CD14-positive monocyte (primary cell): ENCODE measurements around the gene VWA5A. TPM values are rescaled to one million over a fixed set of nuclear protein-coding genes. Genes with fewer than 3 reads are reported as not detected.

ENCODE experiments used
- DNase-seq, 3 donors: peaks; one replicate each; pipeline ENCODE4 v3.0.0-alpha.2; 2011 to 2022
- H2AFZ ChIP-seq: 2 replicates; pipeline ENCODE4 v1.6.0; 2012; ENCODE audit warnings: mild to moderate bottlenecking, low read depth, low read length, inconsistent platforms; ENCODE audit not compliant: insufficient read depth, poor library complexity, severe bottlenecking
- H3K27ac ChIP-seq, 2 donors: 1 replicate in 1 of 2; 2 replicates in 1 of 2; pipeline ENCODE4 v1.5.1; 2012 to 2013; ENCODE audit warnings: low read length in 2 of 2, control low read depth in 1 of 2, inconsistent platforms in 1 of 2, low read depth in 1 of 2, mild to moderate bottlenecking in 1 of 2
- H3K27me3 ChIP-seq, 2 donors: one replicate each; pipeline versions ENCODE4 v1.6.0 to v1.6.1; 2011 to 2013; ENCODE audit warnings: low read length in 2 of 2; ENCODE audit not compliant: control insufficient read depth in 2 of 2, insufficient read depth in 2 of 2
- H3K36me3 ChIP-seq, 2 donors: replicated peaks in 1 of 2; 1 replicate in 1 of 2; 2 replicates in 1 of 2; pipeline versions ENCODE4 v1.5.1 to v1.6.1; 2012 to 2013; ENCODE audit warnings: low read length in 2 of 2, control low read depth in 1 of 2, inconsistent platforms in 1 of 2, mild to moderate bottlenecking in 1 of 2; ENCODE audit not compliant: insufficient read depth in 2 of 2, control insufficient read depth in 1 of 2
- H3K4me1 ChIP-seq, 2 donors: 1 replicate in 1 of 2; 2 replicates in 1 of 2; pipeline versions ENCODE4 v1.5.1 to v1.6.1; 2012 to 2013; ENCODE audit warnings: low read length in 2 of 2, control low read depth in 1 of 2, inconsistent platforms in 1 of 2, mild to moderate bottlenecking in 1 of 2, moderate library complexity in 1 of 2; ENCODE audit not compliant: insufficient read depth in 2 of 2, control insufficient read depth in 1 of 2
- H3K4me2 ChIP-seq: replicated peaks from 2 replicates; pipeline ENCODE3; 2012; ENCODE audit warnings: low read length, moderate library complexity, mild to moderate bottlenecking; ENCODE audit not compliant: poor library complexity, severe bottlenecking; ENCODE audit errors: extremely low read depth
- H3K4me3 ChIP-seq, 3 experiments: fragments of 200-600 bp in 1 of 3; sonication (generic) in 1 of 3; replicated peaks in 1 of 3; 1 replicate in 2 of 3; 2 replicates in 1 of 3; pipeline ENCODE4 v1.5.1; 2011 to 2013; ENCODE audit warnings: low read length in 3 of 3, mild to moderate bottlenecking in 3 of 3, control low read depth in 2 of 3, low read depth in 2 of 3, inconsistent platforms in 1 of 3, moderate library complexity in 1 of 3
- H3K79me2 ChIP-seq: 2 replicates; pipeline ENCODE4 v1.6.0; 2012; ENCODE audit warnings: mild to moderate bottlenecking, control low read depth, inconsistent platforms, low read length, moderate library complexity; ENCODE audit not compliant: insufficient read depth
- H3K9ac ChIP-seq: 2 replicates; pipeline ENCODE4 v1.6.0; 2017; ENCODE audit warnings: low read length, mild to moderate bottlenecking; ENCODE audit not compliant: insufficient read depth, poor library complexity, severe bottlenecking
- H3K9me3 ChIP-seq, 2 donors: replicated peaks in 1 of 2; 1 replicate in 1 of 2; 2 replicates in 1 of 2; pipeline versions ENCODE4 v1.5.1 to v1.6.1; 2012 to 2013; ENCODE audit warnings: low read length in 2 of 2, control low read depth in 1 of 2; ENCODE audit not compliant: control insufficient read depth in 1 of 2, insufficient read depth in 1 of 2
- H4K20me1 ChIP-seq: 2 replicates; pipeline ENCODE4 v1.6.0; 2012; ENCODE audit warnings: mild to moderate bottlenecking, low read length, control low read depth, moderate library complexity; ENCODE audit not compliant: insufficient read depth
- H3K27ac Mint-ChIP-seq, 7 donors: one replicate each; pipeline ENCODE4 v1.8.0; 2020; ENCODE audit warnings: mild to moderate bottlenecking in 7 of 7, mixed read lengths in 7 of 7, moderate library complexity in 6 of 7, inconsistent platforms in 2 of 7
- H3K27me3 Mint-ChIP-seq, 3 donors: one replicate each; pipeline ENCODE4 v1.8.0; 2021 to 2022; ENCODE audit warnings: low read depth in 3 of 3, mild to moderate bottlenecking in 3 of 3, mixed read lengths in 3 of 3, moderate library complexity in 3 of 3, inconsistent platforms in 1 of 3
- H3K36me3 Mint-ChIP-seq, 2 donors: one replicate each; pipeline ENCODE4 v1.8.0; 2020; ENCODE audit warnings: mixed read lengths in 2 of 2, inconsistent platforms in 1 of 2, mild to moderate bottlenecking in 1 of 2
- H3K4me1 Mint-ChIP-seq: one replicate; pipeline ENCODE4 v1.8.0; 2020; ENCODE audit warnings: mild to moderate bottlenecking, mixed read lengths
- H3K4me3 Mint-ChIP-seq, 2 donors: one replicate each; pipeline ENCODE4 v1.8.0; 2020; ENCODE audit warnings: mild to moderate bottlenecking in 2 of 2, mixed read lengths in 2 of 2, moderate library complexity in 1 of 2
- H3K9me3 Mint-ChIP-seq, 7 donors: one replicate each; pipeline ENCODE4 v1.8.0; 2020 to 2022; ENCODE audit warnings: mixed read lengths in 7 of 7, mild to moderate bottlenecking in 6 of 7, moderate library complexity in 6 of 7, inconsistent platforms in 2 of 7
- WGBS: methylation state at CpG from one replicate; pipeline ENCODE4 v1.1.5; 2013; ENCODE audit warnings: missing lambda C conversion rate; ENCODE audit not compliant: insufficient coverage; 5-methylcytosine and 5-hydroxymethylcytosine counted together
- intact Hi-C, 2 donors: fragments of 100-400 bp; cut with micrococcal nuclease; formaldehyde crosslinking; loops; one replicate each; pipeline versions ENCODE4 v1.15.0 to v1.15.1; 2023
- polyA plus RNA-seq, 3 donors: library from polyadenylated mRNA; depleted of rRNA in 1 of 3; unstranded in 2 of 3; stranded (reverse) in 1 of 3; fragments of 300-500 nt in 2 of 3; fragments of >200 nt in 1 of 3; fragmentation: Illumina TruSeq in 2 of 3; gene quantifications; 1 replicate in 2 of 3; 2 replicates in 1 of 3; pipeline ENCODE4 v1.2.3, GENCODE V29; 2012 to 2021
- TF ChIP-seq, protein P1 (sequence below): fragments of 200-600 bp; IDR thresholded peaks from one replicate; pipeline ENCODE4 v1.8.0; 2022; ENCODE audit warnings: antibody characterized with exemption, mild to moderate bottlenecking

Gene VWA5A
- polyA plus RNA-seq, 3 donors, result 7.6 to 11.2 (median 8.8) TPM

DNA sequence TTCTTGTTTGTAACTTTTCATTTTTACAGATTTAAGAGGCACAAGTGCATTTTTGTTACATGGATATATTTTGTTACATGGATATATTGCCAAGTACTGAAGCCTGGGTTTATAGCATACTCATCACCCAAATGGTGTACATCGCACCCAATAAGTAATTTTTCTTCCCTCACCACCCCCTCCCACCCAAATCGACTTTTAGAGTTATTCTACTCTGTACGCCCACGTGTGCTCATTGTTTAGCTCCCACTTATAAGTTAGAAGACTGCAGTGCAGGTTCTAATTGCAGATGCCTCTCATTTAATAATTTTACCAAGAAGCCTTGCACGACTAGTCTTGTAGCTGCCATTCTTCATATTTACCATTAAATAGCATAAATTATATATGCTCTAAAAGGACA, 20.5 kb upstream of the VWA5A start:
- H4K20me1 ChIP-seq, result no peaks in the 10 kb centered on the region
- H3K9ac ChIP-seq, result no peak overlapping the region
- no peak overlapping the region for H2AFZ ChIP-seq
- peaks cover 1 to 5% (median 3%) of the 10 kb centered on the region in 3 donors for H3K27me3 Mint-ChIP-seq
- H3K27ac ChIP-seq, result no peak overlapping the region
- no peaks in the 10 kb centered on the region for H3K79me2 ChIP-seq
- no peaks in the 10 kb centered on the region for H3K9me3 ChIP-seq
- H3K4me1 ChIP-seq, result no peaks in the 10 kb centered on the region
- TF ChIP-seq, protein P1, sequence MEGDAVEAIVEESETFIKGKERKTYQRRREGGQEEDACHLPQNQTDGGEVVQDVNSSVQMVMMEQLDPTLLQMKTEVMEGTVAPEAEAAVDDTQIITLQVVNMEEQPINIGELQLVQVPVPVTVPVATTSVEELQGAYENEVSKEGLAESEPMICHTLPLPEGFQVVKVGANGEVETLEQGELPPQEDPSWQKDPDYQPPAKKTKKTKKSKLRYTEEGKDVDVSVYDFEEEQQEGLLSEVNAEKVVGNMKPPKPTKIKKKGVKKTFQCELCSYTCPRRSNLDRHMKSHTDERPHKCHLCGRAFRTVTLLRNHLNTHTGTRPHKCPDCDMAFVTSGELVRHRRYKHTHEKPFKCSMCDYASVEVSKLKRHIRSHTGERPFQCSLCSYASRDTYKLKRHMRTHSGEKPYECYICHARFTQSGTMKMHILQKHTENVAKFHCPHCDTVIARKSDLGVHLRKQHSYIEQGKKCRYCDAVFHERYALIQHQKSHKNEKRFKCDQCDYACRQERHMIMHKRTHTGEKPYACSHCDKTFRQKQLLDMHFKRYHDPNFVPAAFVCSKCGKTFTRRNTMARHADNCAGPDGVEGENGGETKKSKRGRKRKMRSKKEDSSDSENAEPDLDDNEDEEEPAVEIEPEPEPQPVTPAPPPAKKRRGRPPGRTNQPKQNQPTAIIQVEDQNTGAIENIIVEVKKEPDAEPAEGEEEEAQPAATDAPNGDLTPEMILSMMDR, result no peak
- no peaks in the 10 kb centered on the region for H3K4me1 Mint-ChIP-seq
- peaks cover 0 to 2% (median 0%) of the 10 kb centered on the region in 7 donors for H3K9me3 Mint-ChIP-seq
- DNase-seq, result no peak
- H3K4me3 ChIP-seq, result no peak overlapping the region
- WGBS, result 88% methylated on average over 3 of the region's 5 CpGs
- no peaks in the 10 kb centered on the region for H3K36me3 ChIP-seq
- no peaks in the 10 kb centered on the region for H3K27me3 ChIP-seq
- intact Hi-C loops, result no loop called here
- H3K4me3 Mint-ChIP-seq, result no peak overlapping the region
- no peak overlapping the region for H3K27ac Mint-ChIP-seq
- no peak overlapping the region for H3K4me2 ChIP-seq
- no peaks in the 10 kb centered on the region for H3K36me3 Mint-ChIP-seq

DNA sequence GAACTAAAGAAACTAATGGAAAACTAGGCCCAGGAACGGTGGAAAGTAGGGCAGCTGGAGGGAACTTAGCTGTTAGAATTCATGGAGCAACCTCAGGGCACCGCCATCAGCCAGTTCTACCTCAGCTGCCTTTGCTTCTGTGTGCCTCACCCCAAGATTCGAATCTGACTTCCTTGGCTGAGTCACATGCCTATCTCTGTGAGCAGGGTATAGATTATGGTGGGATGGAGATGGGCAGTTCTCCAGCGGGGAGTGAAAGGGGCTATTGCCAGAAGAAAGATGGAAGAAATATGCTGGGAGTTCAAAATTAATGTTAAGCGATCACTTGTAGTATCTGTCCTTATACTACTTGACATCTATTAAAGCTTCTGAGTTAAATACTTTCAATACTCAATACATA, 18.9 kb upstream of the VWA5A start:
- Mint-ChIP-seq H3K27me3 (peaks cover 1 to 4% (median 3%) of the 10 kb centered on the region in 3 donors), H3K9me3 (peaks cover 0 to 2% (median 0%) of the 10 kb centered on the region in 7 donors)
- TF ChIP-seq, protein P1, result no peak

More for the DNA sequence above, 18.9 kb upstream of the VWA5A start:
- H2AFZ ChIP-seq, result no peak overlapping the region
- no peak overlapping the region for H3K27ac ChIP-seq
- intact Hi-C loops, result no loop called here
- H3K4me1 Mint-ChIP-seq, result peaks cover 2% of the 10 kb centered on the region
- H3K4me2 ChIP-seq, result no peak overlapping the region
- H3K9ac ChIP-seq, result no peak overlapping the region
- H3K27ac Mint-ChIP-seq, result no peak overlapping the region
- no peak overlapping the region for H3K4me3 ChIP-seq
- peaks cover 3 to 6% of the 10 kb centered on the region in 2 donors for H3K4me1 ChIP-seq
- no peaks in the 10 kb centered on the region for H3K79me2 ChIP-seq
- H3K36me3 ChIP-seq, result no peaks in the 10 kb centered on the region
- no peaks in the 10 kb centered on the region for H4K20me1 ChIP-seq
- no peak overlapping the region for H3K4me3 Mint-ChIP-seq
- no peak for DNase-seq
- no peaks in the 10 kb centered on the region for H3K27me3 ChIP-seq
- H3K36me3 Mint-ChIP-seq, result no peaks in the 10 kb centered on the region
- 89% methylated on average over 3 of the region's 5 CpGs for WGBS
- no peaks in the 10 kb centered on the region for H3K9me3 ChIP-seq
